Esophagus squamous epithelium (tissue), 5 donors: ENCODE data around the gene ARMH1. TPM values are rescaled to one million over a fixed set of nuclear protein-coding genes. Genes with fewer than 3 reads are reported as not detected.

ENCODE experiments used
- DNase-seq: peaks from one replicate; lab custom pipeline; 2025; lab: John Stamatoyannopoulos, UW
- H3K27ac ChIP-seq, 4 donors: fragments of 200-600 bp; sonication (generic); one replicate each; pipeline ENCODE4 v1.5.1; 2016 to 2019; ENCODE audit warnings: mild to moderate bottlenecking in 1 of 4
- H3K27me3 ChIP-seq, 4 donors: fragments of 200-600 bp; sonication (generic); 1 replicate in 3 of 4; 2 replicates in 1 of 4; pipeline versions ENCODE4 v1.5.1 to v1.6.0; 2017 to 2021; ENCODE audit warnings: antibody characterized with exemption in 1 of 4
- H3K36me3 ChIP-seq, 3 donors: fragments of 200-600 bp; sonication (generic); one replicate each; pipeline ENCODE4 v1.5.1; 2016 to 2019
- H3K4me1 ChIP-seq, 3 donors: fragments of 200-600 bp; sonication (generic); one replicate each; pipeline ENCODE4 v1.5.1; 2017 to 2019
- H3K4me3 ChIP-seq, 4 donors: fragments of 200-600 bp; sonication (generic); 1 replicate in 3 of 4; 2 replicates in 1 of 4; pipeline ENCODE4 v1.5.1; 2016 to 2019; ENCODE audit warnings: mild to moderate bottlenecking in 2 of 4, moderate library complexity in 1 of 4
- H3K9me3 ChIP-seq, 3 donors: fragments of 200-600 bp; sonication (generic); one replicate each; pipeline ENCODE4 v1.5.1; 2016 to 2019
- CTCF ChIP-seq, 6 experiments: fragments of 450-650 bp in 4 of 6; fragments of 200-600 bp in 2 of 6; sonication (generic) in 2 of 6; IDR thresholded peaks; one replicate each; pipeline ENCODE4 v1.5.1; 2016 to 2019; ENCODE audit warnings: antibody characterized with exemption in 6 of 6, mild to moderate bottlenecking in 4 of 6, moderate library complexity in 4 of 6
- POLR2A ChIP-seq, 4 donors: fragments of 450-650 bp; IDR thresholded peaks; one replicate each; pipeline ENCODE4 v1.6.1; 2017; ENCODE audit warnings: antibody characterized with exemption in 4 of 4, mild to moderate bottlenecking in 4 of 4, moderate library complexity in 3 of 4
- WGBS, 2 donors: methylation state at CpG; one replicate each; pipeline ENCODE4 v1.1.5; 2018; 5-methylcytosine and 5-hydroxymethylcytosine counted together
- intact Hi-C: fragments of 100-400 bp; cut with DNase I; formaldehyde crosslinking; loops from one replicate; pipeline ENCODE4 v1.15.0; 2022
- total RNA-seq, 4 donors: library from RNA; depleted of rRNA; stranded (reverse); fragments of >200 nt; gene quantifications; one replicate each; pipeline ENCODE4 v1.1.0, GENCODE V29; 2016
- donor health status: DM: yes; HTN: yes; CAD: no.

The ARMH1 gene
- total RNA-seq, 4 donors from 2014 or later, result 1.3 TPM; not detected in 3

- peak overlapping the region; percentile 63 to 92 (median 78) for H3K4me3 ChIP-seq
- intact Hi-C loops, result no loop called here
- H3K27me3 ChIP-seq, result no peaks in the 10 kb centered on the region
- H3K9me3 ChIP-seq, result no peaks in the 10 kb centered on the region
- H3K4me1 ChIP-seq, result peaks cover 14 to 57% (median 25%) of the 10 kb centered on the region in 3 donors
- H3K36me3 ChIP-seq, result no peaks in the 10 kb centered on the region
- peak overlapping the region; percentile 95 to 98 (median 98) for H3K27ac ChIP-seq
- no peak for DNase-seq
- TF ChIP-seq POLR2A (IDR thresholded peaks at IDR 0.05) (no peak), CTCF (IDR thresholded peaks at IDR 0.05) (no peak)
- 1% methylated on average over 14 to 15 of the region's 16 CpGs for WGBS, 2 donors
Measured at GRCh38 chr1:44673675-44674112, 820 bp upstream of the ARMH1 start.

- TF ChIP-seq CTCF (IDR thresholded peaks at IDR 0.05), result no peak
- no peak for TF ChIP-seq POLR2A (IDR thresholded peaks at IDR 0.05)
- no peaks in the 10 kb centered on the region for H3K36me3 ChIP-seq
- peak overlapping the region in 3 of 4 donors; percentile 76 to 92 (median 81) for H3K4me3 ChIP-seq
- H3K27ac ChIP-seq, result peak overlapping the region in 3 of 4 donors; percentile 97 to 98 (median 98)
- no peaks in the 10 kb centered on the region for H3K9me3 ChIP-seq
- no peaks in the 10 kb centered on the region for H3K27me3 ChIP-seq
- intact Hi-C loops, result no loop called here
- DNase-seq, result no peak
- peaks cover 14 to 57% (median 25%) of the 10 kb centered on the region in 3 donors for H3K4me1 ChIP-seq
- WGBS, 2 donors, result 88 to 92% methylated on average over 6 to 7 of the region's 7 CpGs
Measured at GRCh38 chr1:44675186-44675585, 672 bp downstream of the ARMH1 start.

- H3K36me3 ChIP-seq, result no peaks in the 10 kb centered on the region
- H3K4me3 ChIP-seq, result no peak overlapping the region
- 68 to 79% methylated on average over 5 of the region's 5 CpGs for WGBS, 2 donors
- no peak for TF ChIP-seq POLR2A (IDR thresholded peaks at IDR 0.05)
- no peak for TF ChIP-seq CTCF (IDR thresholded peaks at IDR 0.05)
- H3K27ac ChIP-seq, result peak overlapping the region in 3 of 4 donors; percentile 56 to 98 (median 98)
- intact Hi-C loops, result no loop called here
- H3K4me1 ChIP-seq, result peaks cover 14 to 55% (median 25%) of the 10 kb centered on the region in 3 donors
- no peaks in the 10 kb centered on the region for H3K9me3 ChIP-seq
- peaks cover 0 to 3% (median 0%) of the 10 kb centered on the region in 4 donors for H3K27me3 ChIP-seq
- DNase-seq, result no peak
Measured at GRCh38 chr1:44676484-44677200, 2.1 kb downstream of the ARMH1 start.

GRCh38 chr1:44677201-44677766 lies 2.8 kb downstream of the ARMH1 start:
- no peak overlapping the region for H3K4me3 ChIP-seq
- DNase-seq, result no peak
- peaks cover 0 to 5% (median 0%) of the 10 kb centered on the region in 4 donors for H3K27me3 ChIP-seq
- intact Hi-C loops, result no loop called here
- no peaks in the 10 kb centered on the region for H3K36me3 ChIP-seq
- no peaks in the 10 kb centered on the region for H3K9me3 ChIP-seq
- TF ChIP-seq CTCF (IDR thresholded peaks at IDR 0.05), result peak in 5 of 6 experiments; percentile 25 to 58 (median 39)
- TF ChIP-seq POLR2A (IDR thresholded peaks at IDR 0.05), result no peak
- 55 to 59% methylated on average over 6 of the region's 6 CpGs for WGBS, 2 donors
- H3K4me1 ChIP-seq, result peaks cover 14 to 48% (median 21%) of the 10 kb centered on the region in 3 donors
- peak overlapping the region in 3 of 4 donors; percentile 39 to 98 (median 62) for H3K27ac ChIP-seq

- intact Hi-C loops, result no loop called here
Measured at GRCh38 chr1:44678120-44678519, 3.6 kb downstream of the ARMH1 start.

More at GRCh38 chr1:44678120-44678519, 3.6 kb downstream of the ARMH1 start:
- no peak for DNase-seq
- Histone ChIP-seq H3K27me3 (peaks cover 0 to 5% (median 0%) of the 10 kb centered on the region in 4 donors), H3K36me3 (no peaks in the 10 kb centered on the region), H3K4me1 (peaks cover 11 to 40% (median 13%) of the 10 kb centered on the region in 3 donors), H3K9me3 (no peaks in the 10 kb centered on the region), H3K27ac (no peak overlapping the region), H3K4me3 (no peak overlapping the region)
- 88 to 89% methylated on average over 2 of the region's 2 CpGs for WGBS, 2 donors
- no peak for TF ChIP-seq POLR2A (IDR thresholded peaks at IDR 0.05)
- no peak for TF ChIP-seq CTCF (IDR thresholded peaks at IDR 0.05)
